ENCODE results near the gene GADD45B.

DNA sequence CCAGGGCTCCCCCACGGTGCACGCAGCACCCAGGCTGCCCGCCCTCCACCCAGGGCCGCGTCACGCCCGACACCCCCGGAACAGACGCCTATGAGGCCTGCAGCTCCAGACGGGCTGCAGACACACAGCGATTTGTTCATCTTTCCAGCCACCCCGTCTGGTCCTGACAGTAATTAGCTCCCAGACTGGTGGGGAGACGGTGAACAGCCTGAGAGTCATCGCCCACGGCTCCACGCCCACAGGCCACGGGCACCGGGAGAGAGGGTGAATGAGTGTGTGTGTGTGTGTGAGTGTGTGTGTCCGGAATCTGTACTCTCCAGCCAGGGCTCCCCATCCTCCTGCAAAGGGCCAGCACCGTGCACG, 18.1 kb downstream of the GADD45B start:
- TF ChIP-seq, protein P1, sequence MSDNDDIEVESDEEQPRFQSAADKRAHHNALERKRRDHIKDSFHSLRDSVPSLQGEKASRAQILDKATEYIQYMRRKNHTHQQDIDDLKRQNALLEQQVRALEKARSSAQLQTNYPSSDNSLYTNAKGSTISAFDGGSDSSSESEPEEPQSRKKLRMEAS (IDR thresholded peaks at IDR 0.05; ENCODE audit: low read depth, low read length) = no peak
- TF ChIP-seq, protein P2, sequence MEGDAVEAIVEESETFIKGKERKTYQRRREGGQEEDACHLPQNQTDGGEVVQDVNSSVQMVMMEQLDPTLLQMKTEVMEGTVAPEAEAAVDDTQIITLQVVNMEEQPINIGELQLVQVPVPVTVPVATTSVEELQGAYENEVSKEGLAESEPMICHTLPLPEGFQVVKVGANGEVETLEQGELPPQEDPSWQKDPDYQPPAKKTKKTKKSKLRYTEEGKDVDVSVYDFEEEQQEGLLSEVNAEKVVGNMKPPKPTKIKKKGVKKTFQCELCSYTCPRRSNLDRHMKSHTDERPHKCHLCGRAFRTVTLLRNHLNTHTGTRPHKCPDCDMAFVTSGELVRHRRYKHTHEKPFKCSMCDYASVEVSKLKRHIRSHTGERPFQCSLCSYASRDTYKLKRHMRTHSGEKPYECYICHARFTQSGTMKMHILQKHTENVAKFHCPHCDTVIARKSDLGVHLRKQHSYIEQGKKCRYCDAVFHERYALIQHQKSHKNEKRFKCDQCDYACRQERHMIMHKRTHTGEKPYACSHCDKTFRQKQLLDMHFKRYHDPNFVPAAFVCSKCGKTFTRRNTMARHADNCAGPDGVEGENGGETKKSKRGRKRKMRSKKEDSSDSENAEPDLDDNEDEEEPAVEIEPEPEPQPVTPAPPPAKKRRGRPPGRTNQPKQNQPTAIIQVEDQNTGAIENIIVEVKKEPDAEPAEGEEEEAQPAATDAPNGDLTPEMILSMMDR (IDR thresholded peaks at IDR 0.05; ENCODE audit: low read depth, low read length) = no peak
- TF ChIP-seq POLR2A (IDR thresholded peaks at IDR 0.05; ENCODE audit: extremely low read depth, insufficient read length) = no peak
